B cell (primary cell): ENCODE data around the gene SARNP. TPM values are rescaled to one million over a fixed set of nuclear protein-coding genes. Genes with fewer than 3 reads are reported as not detected.

Experiments used
- ATAC-seq: fragments of 200-7000 bp; cut with Tn5 transposase; one replicate; pipeline ENCODE4 v1.10.0; 2021; ENCODE audit warnings: low read depth, mild to moderate bottlenecking, moderate number of reproducible peaks, moderate library complexity
- CTCF ChIA-PET: fragments of 350-600 bp; sonication (Branson Sonifier 250); formaldehyde crosslinking; loops from one replicate; lab custom pipeline; 2021; ENCODE audit warnings: antibody characterized with exemption, inconsistent platforms; lab: Charles Lee
- POLR2A ChIA-PET: fragments of 350-600 bp; sonication (Branson Sonifier 250); formaldehyde crosslinking; loops from one replicate; lab custom pipeline; 2021; ENCODE audit warnings: antibody characterized with exemption; lab: Charles Lee
- DNase-seq: peaks from one replicate; pipeline ENCODE4 v3.0.0; 2013
- H2AFZ ChIP-seq: 2 replicates; pipeline ENCODE4 v1.6.1; 2012; ENCODE audit warnings: mild to moderate bottlenecking, low read depth, low read length; ENCODE audit not compliant: insufficient read depth, poor library complexity, severe bottlenecking
- H3K27ac ChIP-seq, 2 donors: 1 replicate in 1 of 2; 2 replicates in 1 of 2; pipeline ENCODE4 v1.5.1; 2012 to 2013; ENCODE audit warnings: low read length in 2 of 2, mild to moderate bottlenecking in 2 of 2, moderate library complexity in 1 of 2
- H3K27me3 ChIP-seq, 4 experiments: fragments of 200-600 bp in 1 of 4; sonication (generic) in 1 of 4; replicated peaks in 1 of 4; 1 replicate in 2 of 4; 2 replicates in 2 of 4; pipeline versions ENCODE4 v1.6.1 to v1.7.0; 2013 to 2016; ENCODE audit warnings: low read length in 3 of 4, mild to moderate bottlenecking in 2 of 4, mixed read lengths in 1 of 4, moderate library complexity in 1 of 4; ENCODE audit not compliant: insufficient read depth in 4 of 4, control insufficient read depth in 3 of 4; ENCODE audit errors: control extremely low read depth in 1 of 4
- H3K36me3 ChIP-seq, 2 experiments: replicated peaks in 1 of 2; 1 replicate in 1 of 2; 2 replicates in 1 of 2; pipeline versions ENCODE4 v1.6.1 to v1.7.1; 2013; ENCODE audit warnings: low read length in 1 of 2; ENCODE audit not compliant: insufficient read depth in 2 of 2, control insufficient read depth in 1 of 2; ENCODE audit errors: control extremely low read depth in 1 of 2, extremely low read depth in 1 of 2
- H3K4me1 ChIP-seq, 2 donors: fragments of 200-600 bp in 1 of 2; sonication (generic) in 1 of 2; 1 replicate in 1 of 2; 2 replicates in 1 of 2; pipeline versions ENCODE4 v1.5.1 to v1.6.1; 2013 to 2017; ENCODE audit warnings: low read length in 2 of 2; ENCODE audit not compliant: control insufficient read depth in 2 of 2, insufficient read depth in 2 of 2
- H3K4me2 ChIP-seq: replicated peaks from 2 replicates; pipeline ENCODE3; 2012; ENCODE audit warnings: mild to moderate bottlenecking, low read depth, low read length; ENCODE audit not compliant: poor library complexity, severe bottlenecking
- H3K4me3 ChIP-seq, 5 experiments: fragments of 200-600 bp in 1 of 5; sonication (generic) in 1 of 5; 1 replicate in 3 of 5; 2 replicates in 2 of 5; pipeline versions ENCODE4 v1.5.1 to v1.7.0; 2011 to 2016; ENCODE audit warnings: low read length in 4 of 5, mild to moderate bottlenecking in 4 of 5, low read depth in 2 of 5, control low read depth in 1 of 5, moderate library complexity in 1 of 5; ENCODE audit not compliant: insufficient read depth in 1 of 5; ENCODE audit errors: control extremely low read depth in 1 of 5, extremely low read depth in 1 of 5
- H3K79me2 ChIP-seq: fragments of 200-600 bp; sonication (generic); one replicate; pipeline ENCODE4 v1.6.0; 2016; ENCODE audit warnings: low read length; ENCODE audit not compliant: control insufficient read depth, insufficient read depth
- H3K9ac ChIP-seq: fragments of 200-600 bp; sonication (generic); 2 replicates; pipeline ENCODE4 v1.6.1; 2017; ENCODE audit warnings: mild to moderate bottlenecking, low read length, moderate library complexity
- H3K9me3 ChIP-seq, 3 donors: one replicate each; pipeline versions ENCODE4 v1.6.1 to v1.7.1; 2013; ENCODE audit warnings: low read length in 2 of 3; ENCODE audit not compliant: control insufficient read depth in 2 of 3, insufficient read depth in 1 of 3; ENCODE audit errors: control extremely low read depth in 1 of 3
- H4K20me1 ChIP-seq: 2 replicates; pipeline ENCODE4 v1.6.0; 2012; ENCODE audit warnings: mild to moderate bottlenecking, low read length; ENCODE audit not compliant: insufficient read depth, control insufficient read depth, poor library complexity, severe bottlenecking
- H3K27ac Mint-ChIP-seq: one replicate; pipeline ENCODE4 v1.8.0; 2021; ENCODE audit warnings: mixed read lengths
- H3K27me3 Mint-ChIP-seq: one replicate; pipeline ENCODE4 v1.8.0; 2021; ENCODE audit warnings: mixed read lengths
- H3K4me1 Mint-ChIP-seq: one replicate; pipeline ENCODE4 v1.8.0; 2021; ENCODE audit warnings: mixed read lengths
- H3K4me3 Mint-ChIP-seq: one replicate; pipeline ENCODE4 v1.8.0; 2021; ENCODE audit warnings: mixed read lengths
- H3K9me3 Mint-ChIP-seq: one replicate; pipeline ENCODE4 v1.8.0; 2022; ENCODE audit warnings: mixed read lengths; ENCODE audit not compliant: insufficient read depth
- CTCF ChIP-seq: fragments of 200-600 bp; IDR thresholded peaks from one replicate; pipeline ENCODE4 v1.8.0; 2022; ENCODE audit warnings: antibody characterized with exemption, mild to moderate bottlenecking
- EZH2 ChIP-seq: IDR thresholded peaks from 2 replicates; pipeline ENCODE4 v1.6.1; 2012; ENCODE audit warnings: borderline replicate concordance, low read depth, mild to moderate bottlenecking, moderate library complexity, low read length; ENCODE audit not compliant: insufficient read depth, poor library complexity, severe bottlenecking
- WGBS: methylation state at CpG from one replicate; pipeline ENCODE4 v1.1.5; 2013; ENCODE audit warnings: missing lambda C conversion rate; ENCODE audit not compliant: insufficient coverage; 5-methylcytosine and 5-hydroxymethylcytosine counted together
- intact Hi-C: fragments of 100-400 bp; cut with micrococcal nuclease; formaldehyde crosslinking; loops from one replicate; pipeline ENCODE4 v1.10.0; 2022
- polyA plus RNA-seq: library from polyadenylated mRNA; depleted of rRNA; stranded (reverse); fragments of >200 nt; gene quantifications from 2 replicates; pipeline ENCODE4 v1.2.3, GENCODE V29; 2012
- total RNA-seq, 2 donors: library from RNA; stranded (reverse); fragments of 120-200 nt in 1 of 2; gene quantifications; 1 replicate in 1 of 2; 2 replicates in 1 of 2; pipeline versions ENCODE4 v1.2.3 to v1.2.4, GENCODE V29; 2013 to 2022

The SARNP gene
- total and polyA plus RNA-seq, 2 donors (not counting 1 experiment from before 2014, with no cell fraction given): 22.6 to 46.4 TPM

GRCh38 chr12:55715833-55716581, 101.5 kb downstream of the SARNP start, which contains the start of gene BLOC1S1:
Gene BLOC1S1 (plus strand): TSS chr12:55716046. CDS start chr12:55716052, 6 bp downstream.
- H3K36me3 ChIP-seq: peaks cover 0 to 18% of the 10 kb centered on the region in 2 experiments
- Mint-ChIP-seq H3K27me3 (no peaks in the 10 kb centered on the region), H3K4me1 (peaks cover 38% of the 10 kb centered on the region), H3K9me3 (no peaks in the 10 kb centered on the region), H3K27ac (peak within 1 kb of the TSS; percentile 99), H3K4me3 (peak within 1 kb of the TSS; percentile 98)
- H3K9me3 ChIP-seq: no peaks in the 10 kb centered on the region
- peak; percentile 95 for DNase-seq
- H3K4me3 ChIP-seq: peak within 1 kb of the TSS; percentile 86 to 98 (median 97)
- intact Hi-C loops: loop anchor here (1.0 to 2.0 kb wide), 6 partner anchors 8 to 257 kb away; partner anchors contain the start of genes CD63, PYM1 and SARNP
- peaks cover 25% of the 10 kb centered on the region for H3K79me2 ChIP-seq
- ChIA-PET CTCF (interaction anchor here (0.8 to 11.0 kb wide), 14 partner anchors 9 to 492 kb away, joined by 3 to 147 read pairs (median 4); partner anchors contain the start of genes CD63, ORMDL2 and SARNP), POLR2A (interaction anchor here (1.0 to 2.0 kb wide), 9 partner anchors 8 to 258 kb away, joined by 3 to 6 read pairs (median 4); partner anchors contain the start of genes CD63, ITGA7, ORMDL2 and RAB5B)
- peaks cover 16 to 30% of the 10 kb centered on the region in 2 donors for H3K4me1 ChIP-seq
- WGBS: 0% methylated on average over 37 of the region's 42 CpGs
- peak within 1 kb of the TSS; percentile 73 for H3K9ac ChIP-seq
- H3K27me3 ChIP-seq: no peaks in the 10 kb centered on the region
- H3K4me2 ChIP-seq: peak within 1 kb of the TSS; percentile 80
- peaks cover 23% of the 10 kb centered on the region for H4K20me1 ChIP-seq
- ATAC-seq: peak; percentile 95
- H2AFZ ChIP-seq: peak within 1 kb of the TSS; percentile 90
- TF ChIP-seq CTCF: no peak
- TF ChIP-seq EZH2: no peak
- peak within 1 kb of the TSS; percentile 81 to 84 for H3K27ac ChIP-seq
